ENCODE measurements around the gene EARS2. TPM values are rescaled to one million over a fixed set of nuclear protein-coding genes. Genes with fewer than 3 reads are reported as not detected.

EARS2 gene
- total and polyA plus RNA-seq, 10 of the 15 experiments (the other 5 are each of a cell fraction or from before 2014, with no cell fraction given), result 12.9 to 65.9 (median 33.5) TPM

GRCh38 chr16:23567602-23568001 is 10.5 kb upstream of the EARS2 start (continued):
- TF ChIP-seq CBX5 (IDR thresholded peaks at IDR 0.05; ENCODE audit: low read depth) (no peak), TCF3 (IDR thresholded peaks at IDR 0.05; ENCODE audit: borderline replicate concordance, insufficient read depth, low read depth, low read length) (no peak), ATF3 (IDR thresholded peaks at IDR 0.05; ENCODE audit: borderline replicate concordance, extremely low read depth, low read depth, low read length) (no peak), MEF2A (IDR thresholded peaks at IDR 0.05; ENCODE audit: insufficient read depth, low read depth, low read length) (no peak), SUZ12 (IDR thresholded peaks at IDR 0.05; ENCODE audit: unreplicated experiment) (no peak), ZBED1 (IDR thresholded peaks at IDR 0.05; ENCODE audit: borderline replicate concordance) (no peak), CTCF (IDR thresholded peaks at IDR 0.05 in 2 of 3, conservative IDR thresholded peaks at IDR 0.05 in 1 of 3; ENCODE audit: control insufficient read depth in 2 of 3, extremely low read depth in 1 of 3, insufficient read depth in 1 of 3, low read depth in 3 of 3, low read length in 3 of 3) (no peak), MAX (IDR thresholded peaks at IDR 0.05; ENCODE audit: low read depth, low read length) (no peak), PML (IDR thresholded peaks at IDR 0.05; ENCODE audit: low read length) (no peak)

GRCh38 chr16:23566724-23567123 is 9.6 kb upstream of the EARS2 start:
- POLR2A ChIA-PET, result no interaction called here
- SMC1A ChIA-PET (ENCODE audit: uncharacterized antibody, unreplicated experiment), result no interaction called here
- FAIRE-seq (no peak), DNase-seq (ENCODE audit: low read depth, low spot score) (no peak), ATAC-seq (no peak)
- H3K27ac ChIP-seq (ENCODE audit: control insufficient read depth, insufficient read depth), result no peak overlapping the region
- CTCF ChIA-PET, result no interaction called here
- H3K4me1 ChIP-seq (ENCODE audit: control insufficient read depth, insufficient read depth, low read length), result peaks cover 14% of the 10 kb centered on the region
- H3K4me3 ChIP-seq, result no peak overlapping the region
- WGBS (ENCODE audit: insufficient coverage, insufficient replicate concordance, low lambda C conversion rate, missing lambda C conversion rate), result 99% methylated on average over 8 of the region's 8 CpGs
- BruUV-seq (replicated peaks), result no TSS peak
- in situ Hi-C loops (cut with MboI), result no loop called here
- RAD21 ChIA-PET (ENCODE audit: unreplicated experiment), result no interaction called here
- H3K4me2 ChIP-seq (ENCODE audit: control insufficient read depth, insufficient read depth), result no peak overlapping the region
- H3K27me3 ChIP-seq (replicated peaks in 1 of 2; ENCODE audit: control insufficient read depth in 2 of 2, insufficient read depth in 2 of 2, low read length in 1 of 2), result no peaks in the 10 kb centered on the region
- no peak overlapping the region for H2AFZ ChIP-seq (ENCODE audit: control insufficient read depth, low read depth, low read length)
- no peaks in the 10 kb centered on the region for H4K20me1 ChIP-seq (ENCODE audit: control insufficient read depth, insufficient read depth)
- intact Hi-C loops (cut with micrococcal nuclease; ENCODE audit: unreplicated experiment), result no loop called here
- H3K9ac ChIP-seq (ENCODE audit: control insufficient read depth, insufficient read depth, low read length), result no peak overlapping the region
- no peaks in the 10 kb centered on the region for H3K79me2 ChIP-seq (ENCODE audit: control insufficient read depth, insufficient read depth, low read length)
- H3K9me3 ChIP-seq (replicated peaks; ENCODE audit: control insufficient read depth, insufficient read depth, low read length), result no peaks in the 10 kb centered on the region
- peaks cover 8 to 39% of the 10 kb centered on the region in 2 experiments for H3K36me3 ChIP-seq (ENCODE audit: control insufficient read depth in 2 of 2, insufficient read depth in 2 of 2, low read length in 1 of 2)
- TF ChIP-seq CEBPZ (IDR thresholded peaks at IDR 0.05; ENCODE audit: low read depth, low read length) (no peak), NR2C1 (IDR thresholded peaks at IDR 0.05) (no peak), LARP7 (IDR thresholded peaks at IDR 0.05) (no peak), RUNX3 (IDR thresholded peaks at IDR 0.05; ENCODE audit: low read length) (no peak), RB1 (IDR thresholded peaks at IDR 0.05; ENCODE audit: borderline replicate concordance) (no peak)

All from GM12878 (cell line).